Astrocyte (in vitro differentiated cells and primary cell): Measurements from ENCODE around the gene MAGI1. TPM values are rescaled to one million over a fixed set of nuclear protein-coding genes. Genes with fewer than 3 reads are reported as not detected.

Experiments used
- DNase-seq: peaks from one replicate; pipeline ENCODE4 v3.0.0-alpha.2; 2010; ENCODE audit warnings: low read depth
- FAIRE-seq: peaks from 2 replicates; lab custom pipeline; 2011; peaks lifted over from hg19 to GRCh38; lab: Jason Lieb, UNC
- H2AFZ ChIP-seq: 2 replicates; pipeline ENCODE4 v1.6.0; 2012; ENCODE audit warnings: low read depth, low read length, inconsistent platforms
- H3K27ac ChIP-seq: 2 replicates; pipeline ENCODE4 v1.5.1; 2011; ENCODE audit warnings: low read depth, low read length, inconsistent platforms
- H3K27me3 ChIP-seq: 2 replicates; pipeline ENCODE4 v1.6.0; 2011; ENCODE audit warnings: low read length, inconsistent platforms; ENCODE audit not compliant: insufficient read depth
- H3K36me3 ChIP-seq: 2 replicates; pipeline ENCODE4 v1.5.1; 2011; ENCODE audit warnings: low read length, inconsistent platforms; ENCODE audit not compliant: insufficient read depth
- H3K4me1 ChIP-seq: 2 replicates; pipeline ENCODE4 v1.5.1; 2011; ENCODE audit warnings: low read length, inconsistent platforms; ENCODE audit not compliant: insufficient read depth
- H3K4me2 ChIP-seq: 2 replicates; pipeline ENCODE4 v1.6.0; 2012; ENCODE audit warnings: low read length, inconsistent platforms
- H3K4me3 ChIP-seq: 2 replicates; pipeline ENCODE4 v1.5.1; 2011; ENCODE audit warnings: low read depth, mild to moderate bottlenecking, low read length, inconsistent platforms; ENCODE audit not compliant: insufficient read depth
- H3K79me2 ChIP-seq: 2 replicates; pipeline ENCODE4 v1.6.0; 2012; ENCODE audit warnings: mild to moderate bottlenecking, low read length, inconsistent platforms; ENCODE audit not compliant: insufficient read depth
- H3K9ac ChIP-seq: 2 replicates; pipeline ENCODE4 v1.6.0; 2012; ENCODE audit warnings: mild to moderate bottlenecking, low read length, inconsistent platforms
- H3K9me3 ChIP-seq: 2 replicates; pipeline ENCODE4 v1.5.1; 2012; ENCODE audit warnings: low read depth, mild to moderate bottlenecking, low read length, inconsistent platforms; ENCODE audit not compliant: insufficient read depth
- H4K20me1 ChIP-seq: 2 replicates; pipeline ENCODE4 v1.6.0; 2012; ENCODE audit warnings: low read length, inconsistent platforms; ENCODE audit not compliant: insufficient read depth
- H3K27ac Mint-ChIP-seq: one replicate; pipeline ENCODE4 v1.8.0; 2021; ENCODE audit warnings: mild to moderate bottlenecking, mixed read lengths; ENCODE audit not compliant: unreplicated experiment
- H3K27me3 Mint-ChIP-seq: one replicate; pipeline ENCODE4 v1.8.0; 2021; ENCODE audit warnings: low read depth, mixed read lengths; ENCODE audit not compliant: unreplicated experiment
- H3K36me3 Mint-ChIP-seq: one replicate; pipeline ENCODE4 v1.8.0; 2021; ENCODE audit warnings: low read depth, mixed read lengths; ENCODE audit not compliant: unreplicated experiment
- H3K4me1 Mint-ChIP-seq: one replicate; pipeline ENCODE4 v1.8.0; 2021; ENCODE audit warnings: low read depth, mixed read lengths; ENCODE audit not compliant: unreplicated experiment
- H3K4me3 Mint-ChIP-seq: one replicate; pipeline ENCODE4 v1.8.0; 2021; ENCODE audit warnings: mild to moderate bottlenecking, moderate library complexity, mixed read lengths; ENCODE audit not compliant: unreplicated experiment
- H3K9me3 Mint-ChIP-seq: one replicate; pipeline ENCODE4 v1.8.0; 2021; ENCODE audit warnings: mild to moderate bottlenecking, mixed read lengths; ENCODE audit not compliant: unreplicated experiment
- CTCF ChIP-seq: IDR thresholded peaks from 2 replicates; pipeline ENCODE4 v1.5.1; 2011; ENCODE audit warnings: low read depth, mild to moderate bottlenecking, inconsistent platforms, low read length, moderate library complexity; ENCODE audit not compliant: insufficient read depth
- EZH2 ChIP-seq: IDR thresholded peaks from 2 replicates; pipeline ENCODE4 v1.6.1; 2012; ENCODE audit warnings: mild to moderate bottlenecking, low read length, inconsistent platforms; ENCODE audit not compliant: insufficient read depth
- total RNA-seq: library from RNA; stranded (reverse); gene quantifications from 2 replicates; pipeline ENCODE4 v1.2.1, GENCODE V29; 2021

The MAGI1 gene
- total RNA-seq, 1 donor from 2014 or later = 31.8 TPM

DNA sequence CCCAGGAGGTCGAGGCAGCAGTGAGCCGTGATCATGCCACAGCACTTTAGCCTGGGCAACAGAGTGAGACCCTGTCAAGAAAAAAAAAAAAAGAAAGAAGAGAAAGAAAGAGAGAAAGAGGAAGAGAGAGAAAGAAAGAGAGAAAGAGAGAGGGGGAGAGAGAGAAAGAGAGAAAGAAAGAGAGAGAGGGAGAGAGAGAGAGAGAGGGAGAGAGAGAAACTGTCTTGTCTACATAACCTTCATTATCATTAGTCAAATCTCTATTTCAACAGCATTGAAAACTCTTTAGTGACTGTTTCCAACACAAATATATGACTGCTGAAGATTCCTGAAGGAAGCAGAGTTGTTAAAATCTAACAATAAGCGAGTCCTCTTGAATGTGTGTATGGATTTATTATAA lies 304.3 kb downstream of the MAGI1 start:
- Histone ChIP-seq H3K9ac (no peak overlapping the region), H3K36me3 (no peaks in the 10 kb centered on the region), H3K4me3 (no peak overlapping the region), H3K79me2 (no peaks in the 10 kb centered on the region), H3K4me2 (no peak overlapping the region), H4K20me1 (peaks cover 11% of the 10 kb centered on the region), H2AFZ (no peak overlapping the region), H3K27ac (no peak overlapping the region), H3K27me3 (no peaks in the 10 kb centered on the region), H3K4me1 (peaks cover 8% of the 10 kb centered on the region), H3K9me3 (no peaks in the 10 kb centered on the region)
- TF ChIP-seq EZH2 (no peak), CTCF (no peak)
- no peaks in the 10 kb centered on the region for H3K27me3 Mint-ChIP-seq
- H3K36me3 Mint-ChIP-seq = peaks cover 2% of the 10 kb centered on the region
- no peaks in the 10 kb centered on the region for H3K9me3 Mint-ChIP-seq
- H3K27ac Mint-ChIP-seq = no peak overlapping the region
- DNase-seq (no peak), FAIRE-seq (no peak)
- H3K4me1 Mint-ChIP-seq = peaks cover 15% of the 10 kb centered on the region
- H3K4me3 Mint-ChIP-seq = no peak overlapping the region

GRCh38 chr3:65733459-65733858 lies 305.3 kb downstream of the MAGI1 start:
- FAIRE-seq = no peak
- peaks cover 11% of the 10 kb centered on the region for H4K20me1 ChIP-seq
- H3K27ac Mint-ChIP-seq = no peak overlapping the region

More at GRCh38 chr3:65733459-65733858, 305.3 kb downstream of the MAGI1 start:
- no peak overlapping the region for H3K4me2 ChIP-seq
- H3K79me2 ChIP-seq = no peaks in the 10 kb centered on the region
- no peak overlapping the region for H3K9ac ChIP-seq
- no peak overlapping the region for H2AFZ ChIP-seq
- Mint-ChIP-seq H3K4me1 (peaks cover 19% of the 10 kb centered on the region), H3K4me3 (no peak overlapping the region), H3K36me3 (peaks cover 2% of the 10 kb centered on the region), H3K9me3 (no peaks in the 10 kb centered on the region), H3K27me3 (no peaks in the 10 kb centered on the region)
- no peaks in the 10 kb centered on the region for H3K27me3 ChIP-seq
- no peak overlapping the region for H3K27ac ChIP-seq
- peaks cover 9% of the 10 kb centered on the region for H3K4me1 ChIP-seq
- no peak overlapping the region for H3K4me3 ChIP-seq
- no peaks in the 10 kb centered on the region for H3K9me3 ChIP-seq
- DNase-seq = no peak
- TF ChIP-seq CTCF (no peak), EZH2 (no peak)
- H3K36me3 ChIP-seq = no peaks in the 10 kb centered on the region
